H1 (cell line): ENCODE results near the gene MRTFA. TPM values are rescaled to one million over a fixed set of nuclear protein-coding genes. Genes with fewer than 3 reads are reported as not detected.

Experiments
- CTCF ChIA-PET: fragments of 300-600 bp; sonication (Branson Sonifier 250); formaldehyde crosslinking; loops from one replicate; lab custom pipeline; 2021; ENCODE audit not compliant: partially characterized antibody; lab: Charles Lee
- POLR2A ChIA-PET: fragments of 300-600 bp; sonication (Branson Sonifier 250); formaldehyde crosslinking; loops from one replicate; lab custom pipeline; 2021; ENCODE audit warnings: inconsistent platforms; ENCODE audit not compliant: partially characterized antibody; lab: Charles Lee
- DNase-seq, 2 experiments: peaks; one replicate each; pipeline versions ENCODE4 v3.0.0 to v3.0.0-alpha.2; 2010 to 2022; ENCODE audit warnings: low spot score in 2 of 2, low read depth in 1 of 2, mixed read lengths in 1 of 2
- FAIRE-seq: peaks from 2 replicates; lab custom pipeline; 2011; peaks lifted over from hg19 to GRCh38; lab: Jason Lieb, UNC
- H2AFZ ChIP-seq: 2 replicates; pipeline ENCODE4 v1.8.1; 2012; ENCODE audit warnings: low read length, inconsistent platforms
- H2AK5ac ChIP-seq: 2 replicates; pipeline ENCODE4 v1.6.1; 2013; ENCODE audit warnings: low read depth, low read length
- H2BK120ac ChIP-seq: replicated peaks from 2 replicates; pipeline ENCODE3; 2013; ENCODE audit warnings: low read depth, low read length, inconsistent platforms
- H2BK12ac ChIP-seq: 2 replicates; pipeline ENCODE4 v1.6.1; 2013; ENCODE audit warnings: low read depth, low read length
- H2BK15ac ChIP-seq: 2 replicates; pipeline ENCODE4 v1.6.1; 2013; ENCODE audit warnings: low read length
- H2BK20ac ChIP-seq: 2 replicates; pipeline ENCODE4 v1.6.1; 2013; ENCODE audit warnings: low read length
- H2BK5ac ChIP-seq: 2 replicates; pipeline ENCODE4 v1.6.1; 2013; ENCODE audit warnings: low read depth, low read length
- H3K14ac ChIP-seq: 2 replicates; pipeline ENCODE4 v1.6.1; 2013; ENCODE audit warnings: inconsistent platforms; ENCODE audit not compliant: insufficient read length
- H3K18ac ChIP-seq: 2 replicates; pipeline ENCODE4 v1.6.1; 2013; ENCODE audit warnings: low read length; ENCODE audit errors: extremely low read depth
- H3K23ac ChIP-seq: 2 replicates; pipeline ENCODE4 v1.6.1; 2013; ENCODE audit warnings: inconsistent platforms; ENCODE audit not compliant: insufficient read length
- H3K23me2 ChIP-seq: 2 replicates; pipeline ENCODE4 v1.6.1; 2013; ENCODE audit warnings: low read depth, low read length
- H3K27ac ChIP-seq: 2 replicates; pipeline ENCODE4 v1.6.1; 2011; ENCODE audit warnings: low read depth, low read length, inconsistent platforms
- H3K27me3 ChIP-seq, 4 experiments: replicated peaks in 1 of 4; 1 replicate in 1 of 4; 2 replicates in 3 of 4; pipeline versions ENCODE4 v1.6.1 to v1.8.1; 2011 to 2013; ENCODE audit warnings: low read length in 3 of 4, mild to moderate bottlenecking in 3 of 4, inconsistent platforms in 2 of 4, mixed read lengths in 2 of 4, moderate library complexity in 1 of 4; ENCODE audit not compliant: control insufficient read depth in 3 of 4, insufficient read depth in 3 of 4; ENCODE audit errors: extremely low read depth in 1 of 4
- H3K36me3 ChIP-seq, 4 experiments: 2 replicates each; pipeline versions ENCODE4 v1.6.1 to v1.8.1; 2011 to 2013; ENCODE audit warnings: mild to moderate bottlenecking in 4 of 4, low read length in 3 of 4, moderate library complexity in 2 of 4, control low read depth in 1 of 4, inconsistent platforms in 1 of 4; ENCODE audit not compliant: insufficient read depth in 4 of 4, control insufficient read depth in 2 of 4
- H3K4ac ChIP-seq: replicated peaks from 2 replicates; pipeline ENCODE3; 2013; ENCODE audit warnings: low read length, low read depth, mixed read lengths, inconsistent platforms; ENCODE audit not compliant: insufficient read length
- H3K4me1 ChIP-seq, 4 experiments: replicated peaks in 1 of 4; 1 replicate in 1 of 4; 2 replicates in 3 of 4; pipeline versions ENCODE4 v1.6.1 to v1.8.1; 2011 to 2013; ENCODE audit warnings: low read length in 3 of 4, inconsistent platforms in 2 of 4, mixed read lengths in 1 of 4; ENCODE audit not compliant: insufficient read depth in 4 of 4, control insufficient read depth in 3 of 4
- H3K4me2 ChIP-seq, 2 experiments: 2 replicates each; pipeline versions ENCODE4 v1.6.1 to v1.8.1; 2011 to 2013; ENCODE audit warnings: low read depth in 2 of 2, low read length in 2 of 2, control low read depth in 1 of 2, inconsistent platforms in 1 of 2, mild to moderate bottlenecking in 1 of 2; ENCODE audit not compliant: insufficient read depth in 1 of 2
- H3K4me3 ChIP-seq, 4 experiments: fragments of 200-600, 300-600 bp in 1 of 4; sonication (generic), shearing (Covaris generic), sonication (Bioruptor Twin) in 1 of 4; 2 replicates each; pipeline versions ENCODE4 v1.5.1 to v1.8.1; 2011 to 2016; ENCODE audit warnings: low read length in 4 of 4, low read depth in 3 of 4, control low read depth in 2 of 4, inconsistent platforms in 2 of 4, mild to moderate bottlenecking in 2 of 4, mixed read lengths in 1 of 4, moderate library complexity in 1 of 4; ENCODE audit not compliant: insufficient read depth in 2 of 4; ENCODE audit errors: extremely low read depth in 1 of 4
- H3K56ac ChIP-seq: replicated peaks from 2 replicates; pipeline ENCODE3; 2013; ENCODE audit warnings: low read depth, mild to moderate bottlenecking, mixed read lengths, low read length, inconsistent platforms; ENCODE audit not compliant: insufficient read length
- H3K79me1 ChIP-seq: 2 replicates; pipeline ENCODE4 v1.6.1; 2013; ENCODE audit warnings: low read depth, low read length, control low read depth
- H3K79me2 ChIP-seq, 2 experiments: 2 replicates each; pipeline versions ENCODE4 v1.6.1 to v1.8.1; 2012 to 2013; ENCODE audit warnings: low read length in 2 of 2, mild to moderate bottlenecking in 2 of 2, inconsistent platforms in 1 of 2; ENCODE audit not compliant: insufficient read depth in 2 of 2, control insufficient read depth in 1 of 2
- H3K9ac ChIP-seq, 4 experiments: replicated peaks in 1 of 4; 1 replicate in 1 of 4; 2 replicates in 3 of 4; pipeline versions ENCODE4 v1.6.1 to v1.8.1; 2011 to 2013; ENCODE audit warnings: low read depth in 3 of 4, low read length in 3 of 4, control low read depth in 2 of 4, mild to moderate bottlenecking in 2 of 4, moderate library complexity in 2 of 4, inconsistent platforms in 1 of 4; ENCODE audit errors: extremely low read depth in 1 of 4
- H3K9me3 ChIP-seq, 2 experiments: 2 replicates each; pipeline versions ENCODE4 v1.6.1 to v1.8.1; 2012 to 2013; ENCODE audit warnings: mild to moderate bottlenecking in 2 of 2, moderate library complexity in 2 of 2, control low read depth in 1 of 2, inconsistent platforms in 1 of 2, low read depth in 1 of 2, low read length in 1 of 2, mixed read lengths in 1 of 2; ENCODE audit not compliant: insufficient read depth in 2 of 2
- H4K20me1 ChIP-seq, 2 experiments: replicated peaks in 1 of 2; 2 replicates each; pipeline versions ENCODE3 to v1.8.1; 2011 to 2013; ENCODE audit warnings: inconsistent platforms in 2 of 2, low read length in 2 of 2, mild to moderate bottlenecking in 1 of 2; ENCODE audit not compliant: insufficient read depth in 2 of 2, control insufficient read depth in 1 of 2
- H4K5ac ChIP-seq: 2 replicates; pipeline ENCODE4 v1.6.1; 2013; ENCODE audit warnings: low read length, low read depth, mixed read lengths, inconsistent platforms; ENCODE audit not compliant: insufficient read length
- H4K8ac ChIP-seq: 2 replicates; pipeline ENCODE4 v1.8.0; 2013; ENCODE audit warnings: mild to moderate bottlenecking, moderate library complexity, low read length, inconsistent platforms; ENCODE audit not compliant: insufficient read depth; ENCODE audit errors: extremely low read depth
- H4K91ac ChIP-seq: replicated peaks from 2 replicates; pipeline ENCODE3; 2013; ENCODE audit warnings: low read length, mixed read lengths, inconsistent platforms; ENCODE audit not compliant: insufficient read length
- PHF8 ChIP-seq: fragments of 200-600 bp; sonication (generic); conservative IDR thresholded peaks from 2 replicates; pipeline ENCODE4 v1.7.1; 2012; ENCODE audit warnings: low read depth, mild to moderate bottlenecking, inconsistent platforms, low read length, moderate library complexity
- POLR2AphosphoS5 ChIP-seq: IDR thresholded peaks from 2 replicates; pipeline ENCODE4 v1.6.1; 2011; ENCODE audit warnings: low read depth, low read length
- RNF2 ChIP-seq: fragments of 200-900, 300-1000 bp; sonication (generic); IDR thresholded peaks from 2 replicates; pipeline ENCODE4 v1.7.1; 2016; ENCODE audit warnings: borderline replicate concordance, low read depth, mild to moderate bottlenecking, antibody characterized with exemption, low read length; ENCODE audit not compliant: poor library complexity, severe bottlenecking; ENCODE audit errors: missing control alignments
- TCF12 ChIP-seq: IDR thresholded peaks from 2 replicates; pipeline ENCODE4 v1.6.1; 2011; ENCODE audit warnings: low read depth, mild to moderate bottlenecking, low read length
- WGBS, 2 experiments: shearing (Covaris generic) in 1 of 2; methylation state at CpG; one replicate each; pipeline versions ENCODE4 v1.1.6 to v1.1.7; 2013 to 2015; ENCODE audit warnings: low lambda C conversion rate in 2 of 2, mixed read lengths in 2 of 2, inconsistent platforms in 1 of 2, low coverage in 1 of 2, missing lambda C conversion rate in 1 of 2; ENCODE audit not compliant: insufficient replicate concordance in 2 of 2, insufficient coverage in 1 of 2, insufficient read length in 1 of 2; ENCODE audit errors: extremely low coverage in 1 of 2, missing lambda C conversion rate in 1 of 2; 5-methylcytosine and 5-hydroxymethylcytosine counted together
- polyA plus RNA-seq, 7 experiments: library from polyadenylated mRNA; depleted of rRNA in 3 of 7; stranded (reverse) in 5 of 7; unstranded in 2 of 7; fragments of >200 nt in 5 of 7; fragments of 200-250 nt in 2 of 7; gene quantifications; 1 replicate in 5 of 7; 2 replicates in 1 of 7; 4 replicates in 1 of 7; pipeline versions ENCODE4 v1.2.1 to v1.2.3, GENCODE V29; 2011 to 2013; ENCODE audit warnings: missing spikeins in 2 of 7, mixed read lengths in 2 of 7
- total RNA-seq: library from RNA; stranded (reverse); fragmentation: NEBNext Ultra II Directional; extraction: Animal tissue kit (Norgen Biotek cat#: 25700); gene quantifications from 2 replicates; pipeline ENCODE4 v1.2.1, GENCODE V29; 2021
- TF ChIP-seq, protein P1 (sequence below): IDR thresholded peaks from 2 replicates; pipeline ENCODE4 v1.6.1; 2011; ENCODE audit warnings: low read depth, mild to moderate bottlenecking, low read length; ENCODE audit not compliant: insufficient read depth

The MRTFA gene
- total and polyA plus RNA-seq, 2 of the 8 experiments (the other 6 are each of a cell fraction or from before 2014, with no cell fraction given), result 5.4 to 37.9 TPM

DNA sequence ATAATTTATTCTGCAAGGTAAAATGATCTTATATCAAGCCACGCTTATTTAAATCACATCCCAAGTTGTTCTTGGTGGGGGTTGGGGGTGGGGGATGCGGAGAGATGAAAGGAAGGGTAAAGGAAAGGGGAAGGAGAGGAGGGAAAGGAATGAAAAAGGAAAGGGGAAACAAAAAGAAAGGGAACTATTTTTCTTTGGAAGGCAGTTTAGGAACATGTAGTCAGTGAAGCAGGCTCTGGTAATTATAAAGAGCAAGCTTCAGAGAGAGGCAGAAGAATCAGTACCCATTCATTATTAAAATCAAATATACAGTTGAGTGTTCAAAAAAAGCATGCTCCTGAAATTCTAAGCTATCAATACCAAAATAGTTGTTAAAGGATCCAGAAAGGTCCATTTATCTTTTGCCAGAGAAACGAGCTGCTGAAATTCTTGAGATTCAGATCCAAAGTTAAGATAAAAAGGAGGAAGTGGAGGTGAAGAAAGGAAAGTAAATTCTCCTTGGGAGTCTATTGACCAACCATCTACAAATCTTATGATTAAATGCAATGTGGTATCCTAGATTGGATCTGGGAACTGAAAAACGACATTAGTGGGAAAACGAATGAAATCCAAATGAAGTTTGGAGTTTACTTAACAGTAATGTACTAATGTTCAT lies 158.7 kb downstream of the MRTFA start:
- no peaks in the 10 kb centered on the region; a peak in 1 of 8 replicates for H3K36me3 ChIP-seq
- H3K23ac ChIP-seq, result no peak overlapping the region
- no peak overlapping the region for H3K56ac ChIP-seq
- ChIA-PET CTCF (interaction anchor here (1.3 to 9.4 kb wide), 3 partner anchors 8 to 41 kb away, joined by 3 to 66 read pairs (median 12); no protein-coding TSS in a partner anchor), POLR2A (no interaction called here)
- no peak overlapping the region for H2BK120ac ChIP-seq
- DNase-seq (no peak), FAIRE-seq (no peak)
- H2AFZ ChIP-seq, result no peak overlapping the region
- H4K5ac ChIP-seq, result peak overlapping the region; percentile 40
- H3K14ac ChIP-seq, result no peak overlapping the region
- no peak overlapping the region for H2BK20ac ChIP-seq
- H4K8ac ChIP-seq, result no peak overlapping the region
- no peaks in the 10 kb centered on the region for H3K79me2 ChIP-seq
- no peak overlapping the region for H2BK12ac ChIP-seq
- no peak overlapping the region for H3K9ac ChIP-seq
- no peak overlapping the region for H3K4me2 ChIP-seq
- H2BK15ac ChIP-seq, result no peak overlapping the region
- no peak overlapping the region for H3K18ac ChIP-seq
- peaks cover 3% of the 10 kb centered on the region; the same call in 1 of the 2 replicates for H3K79me1 ChIP-seq
- WGBS, 2 experiments, result 57% methylated on average over 5 of the region's 5 CpGs; no CpG with 5 or more reads in 1 of the 2 experiments
- no peak overlapping the region for H3K27ac ChIP-seq
- peaks cover 0 to 6% (median 2%) of the 10 kb centered on the region in 4 experiments; a peak in 2 of 7 replicates for H3K4me1 ChIP-seq
- H3K9me3 ChIP-seq, result no peaks in the 10 kb centered on the region
- H3K4ac ChIP-seq, result no peak overlapping the region
- no peak overlapping the region for H2AK5ac ChIP-seq
- no peak overlapping the region for H4K91ac ChIP-seq
- no peaks in the 10 kb centered on the region for H3K23me2 ChIP-seq
- no peak overlapping the region for H2BK5ac ChIP-seq
- no peaks in the 10 kb centered on the region for H3K27me3 ChIP-seq
- no peaks in the 10 kb centered on the region for H4K20me1 ChIP-seq
- TF ChIP-seq PHF8, result no peak
- no peak for TF ChIP-seq RNF2
- TF ChIP-seq TCF12, result no peak
- TF ChIP-seq, protein P1, sequence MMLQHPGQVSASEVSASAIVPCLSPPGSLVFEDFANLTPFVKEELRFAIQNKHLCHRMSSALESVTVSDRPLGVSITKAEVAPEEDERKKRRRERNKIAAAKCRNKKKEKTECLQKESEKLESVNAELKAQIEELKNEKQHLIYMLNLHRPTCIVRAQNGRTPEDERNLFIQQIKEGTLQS, result no peak
- TF ChIP-seq POLR2AphosphoS5, result no peak
- H3K4me3 ChIP-seq, result no peak overlapping the region
